RWPE1 (cell line): Measurements from ENCODE around the gene TRAPPC8.
"Not testable (repeated sequence)": the region's sequence is repeated elsewhere in the genome, so short reads cannot be mapped to it uniquely, and the experiment has no call there.

Experiments
- CTCF ChIA-PET: fragments of 350-600 bp; sonication (Branson Sonifier 250); formaldehyde crosslinking; extraction: SDS; loops from one replicate; lab custom pipeline; 2021; lab: Yijun Ruan, JAX
- POLR2A ChIA-PET: fragments of 400-600 bp; formaldehyde crosslinking; extraction: SDS; loops from one replicate; lab custom pipeline; 2020; ENCODE audit warnings: antibody characterized with exemption; ENCODE audit not compliant: low non-redundant PET; lab: Yijun Ruan, JAX
- DNase-seq: peaks from one replicate; pipeline ENCODE4 v3.0.0; 2012; ENCODE audit warnings: low spot score
- H3K27ac ChIP-seq: fragments of 450-650 bp; 2 replicates; pipeline ENCODE4 v1.5.1; 2017
- CTCF ChIP-seq: fragments of 450-650 bp; conservative IDR thresholded peaks from 2 replicates; pipeline ENCODE4 v1.5.1; 2017; ENCODE audit warnings: low read depth, mild to moderate bottlenecking

TRAPPC8 gene

GRCh38 chr18:31821545-31822171, 121.3 kb downstream of the TRAPPC8 start:
- no peak for TF ChIP-seq CTCF
- POLR2A ChIA-PET = no interaction called here
- no peak for DNase-seq
- CTCF ChIA-PET = no interaction called here
- H3K27ac ChIP-seq = no peak overlapping the region

- no peak overlapping the region for H3K27ac ChIP-seq
- DNase-seq = no peak
- TF ChIP-seq CTCF = peak; percentile 27; the same call in 1 of the 2 replicates
- ChIA-PET POLR2A (no interaction called here), CTCF (interaction anchor here (0.7 kb wide), 2 partner anchors 236 to 1134 kb away, joined by 3 read pairs; no protein-coding TSS in a partner anchor)
These were observed 123.1 kb downstream of the TRAPPC8 start for GRCh38 chr18:31819925-31820229.

GRCh38 chr18:31819106-31819924, 123.6 kb downstream of the TRAPPC8 start:
- POLR2A ChIA-PET = no interaction called here
- TF ChIP-seq CTCF = peak; percentile 75
- no peak overlapping the region for H3K27ac ChIP-seq
- CTCF ChIA-PET = interaction anchor here (0.7 to 1.0 kb wide), 3 partner anchors 19 to 1135 kb away, joined by 3 read pairs; no protein-coding TSS in a partner anchor
- DNase-seq = peak; percentile 9

- ChIA-PET CTCF (interaction anchor here (0.5 kb wide), 1 partner anchor 277 kb away, joined by 3 read pairs; the partner anchor contains the start of gene RNF138), POLR2A (no interaction called here)
- TF ChIP-seq CTCF = no peak
- DNase-seq = no peak
- H3K27ac ChIP-seq = no peak overlapping the region
These were observed 128.8 kb downstream of the TRAPPC8 start for GRCh38 chr18:31814132-31814531.

- DNase-seq, CTCF ChIA-PET, H3K27ac ChIP-seq, POLR2A ChIA-PET: not testable (repeated sequence)
These were observed 132.4 kb downstream of the TRAPPC8 start for GRCh38 chr18:31810336-31811130.

- CTCF ChIA-PET, POLR2A ChIA-PET, DNase-seq, H3K27ac ChIP-seq: not testable (repeated sequence)
These were observed 133.9 kb downstream of the TRAPPC8 start for GRCh38 chr18:31809049-31809448.

GRCh38 chr18:31801078-31801477, 141.8 kb downstream of the TRAPPC8 start:
- DNase-seq = no peak
- ChIA-PET CTCF (interaction anchor here (1.0 kb wide), 1 partner anchor 18 kb away, joined by 3 read pairs; no protein-coding TSS in a partner anchor), POLR2A (no interaction called here)
- H3K27ac ChIP-seq = no peak overlapping the region
- no peak for TF ChIP-seq CTCF

- CTCF ChIA-PET, POLR2A ChIA-PET, DNase-seq, H3K27ac ChIP-seq: not testable (repeated sequence)
These were observed 143.7 kb downstream of the TRAPPC8 start for GRCh38 chr18:31799257-31799656.
